ENCODE data around the gene SHMT2.
"Not testable (repeated sequence)": the region's sequence is repeated elsewhere in the genome, so short reads cannot be mapped to it uniquely, and the experiment has no call there.

Gene SHMT2

GRCh38 chr12:57266681-57267080 lies 37.2 kb downstream of the SHMT2 start:
- DNase-seq (ENCODE audit: low read depth), result no peak

GRCh38 chr12:57268264-57268663 lies 38.8 kb downstream of the SHMT2 start:
- no peak for DNase-seq (ENCODE audit: low read depth)

GRCh38 chr12:57270966-57271470 lies 41.5 kb downstream of the SHMT2 start:
- DNase-seq (ENCODE audit: low read depth), result no peak

DNA sequence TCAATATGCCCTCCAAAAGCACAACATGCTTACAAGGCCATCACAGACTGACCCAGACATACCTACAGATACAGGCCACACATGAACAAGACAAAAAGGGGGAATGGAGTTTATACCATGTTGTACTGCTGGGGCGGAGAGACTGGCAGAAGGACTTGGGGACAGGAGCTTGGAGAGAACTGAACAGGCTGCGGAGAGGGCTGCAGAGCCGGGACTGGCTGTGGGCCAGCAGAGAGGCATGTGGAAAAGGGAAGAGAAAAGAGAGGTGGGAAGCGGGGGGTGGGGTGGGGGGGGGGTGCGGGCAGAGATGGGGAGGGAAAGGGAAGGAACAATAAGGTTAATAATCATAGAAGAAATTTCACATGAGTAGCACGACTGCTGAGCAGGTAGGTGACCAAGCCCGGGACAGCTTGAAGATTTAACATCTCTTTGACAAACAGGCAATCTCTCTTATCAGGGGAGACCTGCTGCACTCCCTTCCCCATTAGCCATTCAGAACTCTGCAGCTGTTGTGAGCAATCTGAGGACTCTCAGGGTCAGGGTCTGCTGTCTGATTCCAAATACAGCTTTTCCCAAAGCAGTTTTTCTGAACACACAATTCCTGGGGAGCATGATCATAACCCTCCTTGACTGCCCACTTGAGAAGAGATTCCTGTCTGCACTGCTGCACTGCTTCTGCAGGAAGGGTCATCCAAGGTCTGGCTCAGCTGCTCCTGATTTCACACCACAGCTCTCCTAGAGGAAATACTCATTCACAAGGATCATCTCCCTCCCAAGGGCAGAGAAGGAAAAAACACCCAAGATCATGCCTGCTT lies 43.0 kb downstream of the SHMT2 start:
- no peak for DNase-seq (ENCODE audit: low read depth)

GRCh38 chr12:57273516-57273915 lies 44.0 kb downstream of the SHMT2 start:
- no peak for DNase-seq (ENCODE audit: low read depth)

GRCh38 chr12:57276233-57276632 lies 46.7 kb downstream of the SHMT2 start:
- not testable (repeated sequence) for DNase-seq (ENCODE audit: low read depth)

DNA sequence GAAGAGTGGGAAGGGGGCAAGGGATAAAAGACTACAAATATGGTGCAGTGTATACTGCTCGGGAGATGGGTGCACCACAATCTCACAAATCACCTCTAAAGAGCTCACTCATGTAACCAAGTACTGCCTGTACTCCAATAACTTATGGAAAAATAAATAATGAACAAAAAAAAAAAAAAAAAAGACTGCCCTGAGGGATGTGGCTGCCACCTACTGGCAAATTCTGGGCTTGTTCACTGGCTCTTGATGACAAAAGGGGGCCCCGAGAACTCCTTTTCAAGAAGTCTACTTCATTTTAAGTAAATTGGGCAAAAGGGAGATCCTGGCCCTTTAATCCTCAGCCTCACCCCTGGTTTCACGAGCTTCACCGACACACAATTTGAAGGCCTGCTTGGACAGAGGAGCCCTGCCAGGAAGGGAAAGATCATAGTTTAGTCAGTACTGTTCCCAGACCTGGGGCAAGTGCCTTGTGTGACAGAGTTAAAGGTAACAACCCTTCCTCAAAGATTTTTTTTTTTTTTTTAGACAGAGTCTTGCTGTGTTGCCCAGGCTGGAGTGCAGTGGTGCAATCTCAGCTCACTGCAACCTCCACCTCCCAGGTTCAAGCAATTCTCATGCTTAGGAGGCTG lies 47.5 kb downstream of the SHMT2 start:
- DNase-seq (ENCODE audit: low read depth), result no peak

DNA sequence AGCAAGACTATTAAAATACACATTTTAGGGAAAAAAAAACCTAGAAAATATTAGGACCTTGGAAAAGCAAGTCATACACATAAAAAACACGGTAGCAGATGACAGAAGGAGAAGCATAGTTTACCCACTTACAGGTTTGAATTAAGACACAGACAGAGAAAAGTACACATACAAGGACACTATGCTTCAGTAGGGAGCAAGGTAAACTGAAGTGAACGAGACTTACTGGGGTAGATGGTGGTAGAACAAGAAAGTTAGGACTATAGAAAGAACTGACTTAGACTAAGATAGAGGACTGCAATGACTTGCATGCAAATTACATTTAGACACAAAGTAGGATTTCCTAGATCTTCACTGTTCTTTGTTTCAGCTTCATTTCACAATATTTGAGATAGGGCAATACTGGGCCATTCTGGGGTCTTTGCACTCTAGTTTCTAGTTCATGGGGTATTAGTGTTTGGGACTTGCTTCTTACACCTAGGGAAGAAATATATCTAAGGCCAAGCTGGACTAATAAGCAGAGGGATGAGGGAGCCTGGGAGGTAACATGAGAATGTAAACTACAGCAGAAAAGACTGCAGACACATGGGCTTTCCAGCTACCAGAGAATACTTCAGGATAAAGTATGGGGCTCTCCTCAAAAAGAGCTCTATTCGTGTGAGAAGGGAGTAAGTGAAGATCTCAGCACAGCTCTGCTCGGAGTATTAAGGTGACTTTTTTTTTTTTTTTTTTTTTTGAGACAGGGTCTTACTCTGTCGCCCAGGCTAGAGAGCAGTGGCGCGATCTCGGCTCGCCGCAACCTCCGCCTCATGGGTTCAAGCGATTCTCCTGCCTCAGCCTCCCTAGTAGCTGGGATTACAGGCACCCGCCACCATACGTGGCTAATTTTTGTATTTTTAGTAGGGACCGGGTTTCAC lies 49.2 kb downstream of the SHMT2 start:
- DNase-seq (ENCODE audit: low read depth), result no peak

GRCh38 chr12:57280211-57281062 lies 50.9 kb downstream of the SHMT2 start:
- DNase-seq (ENCODE audit: low read depth), result peak; percentile 95

DNA sequence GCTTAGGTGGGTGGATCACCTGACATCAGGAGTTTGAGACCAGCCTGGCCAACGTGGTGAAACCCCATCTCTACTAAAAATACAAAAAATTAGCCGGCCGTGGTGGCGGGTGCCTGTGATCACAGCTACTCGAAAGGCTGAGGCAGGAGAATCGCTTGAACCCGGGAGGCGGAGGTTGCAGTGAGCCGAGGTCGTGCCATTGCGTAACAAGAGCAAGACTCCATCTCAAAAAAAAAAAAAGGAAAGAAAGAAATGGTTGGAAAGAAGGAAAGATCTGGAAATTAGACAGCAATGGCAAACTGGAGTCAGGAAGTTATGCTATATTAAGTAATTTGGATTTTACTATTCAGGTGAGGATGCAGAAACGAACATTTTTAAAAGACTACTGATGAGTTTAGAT lies 52.6 kb downstream of the SHMT2 start:
- DNase-seq (ENCODE audit: low read depth), result not testable (repeated sequence)

Data from non-pigmented ciliary epithelial cell (primary cell).